Heart right ventricle (tissue), 16 donors: Measurements from ENCODE around the gene TMC3. TPM values are rescaled to one million over a fixed set of nuclear protein-coding genes. Genes with fewer than 3 reads are reported as not detected.
A peak's percentile ranks its signal among the peaks of the same experiment; 100 is the strongest.

ENCODE experiments used
- ATAC-seq, 8 donors: fragments of 200-7000 bp; cut with Tn5 transposase; one replicate each; pipeline ENCODE4 v1.9.1; 2020; ENCODE audit warnings: mild to moderate bottlenecking in 8 of 8, moderate library complexity in 8 of 8, moderate number of reproducible peaks in 1 of 8
- DNase-seq, 2 donors: peaks; one replicate each; pipeline ENCODE4 v3.0.0-alpha.2; 2020
- H3K27ac ChIP-seq, 10 donors: fragments of 200-600 bp; sonication (generic) in 2 of 10; one replicate each; pipeline versions ENCODE4 v1.5.0 to v1.8.0; 2020 to 2022; ENCODE audit warnings: mild to moderate bottlenecking in 3 of 10
- H3K27me3 ChIP-seq, 7 donors: fragments of 200-600 bp; one replicate each; pipeline ENCODE4 v1.8.0; 2021 to 2022; ENCODE audit warnings: mild to moderate bottlenecking in 2 of 7
- H3K36me3 ChIP-seq, 9 donors: fragments of 200-600 bp; sonication (generic) in 1 of 9; one replicate each; pipeline versions ENCODE4 v1.5.0 to v1.8.0; 2020 to 2022; ENCODE audit warnings: mild to moderate bottlenecking in 2 of 9
- H3K4me1 ChIP-seq, 9 donors: fragments of 200-600 bp; sonication (generic) in 1 of 9; one replicate each; pipeline versions ENCODE4 v1.5.0 to v1.8.0; 2020 to 2022; ENCODE audit warnings: mild to moderate bottlenecking in 4 of 9
- H3K4me3 ChIP-seq, 10 donors: fragments of 200-600 bp; sonication (generic) in 2 of 10; one replicate each; pipeline versions ENCODE4 v1.5.0 to v1.8.0; 2020 to 2022; ENCODE audit warnings: mild to moderate bottlenecking in 7 of 10, moderate library complexity in 2 of 10
- H3K9me3 ChIP-seq, 11 donors: fragments of 200-600 bp in 10 of 11; sonication (generic) in 2 of 11; one replicate each; pipeline versions ENCODE4 v1.5.0 to v1.8.0; 2013 to 2022; ENCODE audit warnings: mild to moderate bottlenecking in 2 of 11, control low read depth in 1 of 11, moderate library complexity in 1 of 11
- CTCF ChIP-seq, 9 donors: fragments of 200-600 bp; sonication (generic) in 2 of 9; IDR thresholded peaks; one replicate each; pipeline versions ENCODE4 v1.5.0 to v1.8.0; 2021 to 2022; ENCODE audit warnings: antibody characterized with exemption in 9 of 9, mild to moderate bottlenecking in 5 of 9, moderate library complexity in 1 of 9
- WGBS, 2 donors: extraction: QIAGEN DNeasy Blood & Tissue Kit; methylation state at CpG; one replicate each; pipeline ENCODE4 v1.1.7; 2013; ENCODE audit warnings: inconsistent platforms in 1 of 2; 5-methylcytosine and 5-hydroxymethylcytosine counted together
- intact Hi-C, 10 donors: fragments of 100-400 bp; cut with DNase I; formaldehyde crosslinking; loops; one replicate each; pipeline versions ENCODE4 v1.11.1 to v1.14.2; 2022
- polyA plus RNA-seq, 2 donors: library from polyadenylated mRNA; stranded (reverse); fragments of 200-250 nt; gene quantifications; one replicate each; pipeline ENCODE4 v1.2.3, GENCODE V29; 2013
- total RNA-seq, 10 donors: library from RNA; stranded (reverse); fragmentation: NEBNext Ultra II Directional in 3 of 10; extraction: Animal tissue kit (Norgen Biotek cat#: 25700) in 3 of 10; gene quantifications; one replicate each; pipeline versions ENCODE4 v1.2.1 to v1.2.4, GENCODE V29; 2021 to 2023
- donor health status: Arrhythmogenic right ventricular cardiomyopathy.
- donor health status: ischemic (EF 13 %, LVEDD 7.1; RV severe dilation, severe dysfunction).
- donor health status: healthy with polysubstance abuse.
- donor health status: DM: no; HTN: yes; CAD: no.
- donor health status: DM: no; HTN: no; CAD: no.
- donor health status: ischemic (EF 25% LVEDD 6.9; RV normal size, moderate dysfunction).
- donor health status: ischemic (EF 25% LVEDD 5.7; RV mildly dilated, moderate dysfunction).
- donor health status: healthy.
- donor health status: DM: yes; HTN: yes; CAD: no.
- donor health status: Ischemic cardiomyopathy.
- donor health status: ischemic (EF 35%, LVEDD 5.7; RV mildly dilated, moderate dysfunction).
- donor health status: nonischemic (EF 11% LVEDD 7.7; RV severe dilation, severe dysfunction).
- donor health status: DM: yes; HTN: yes; CAD: no.
- donor health status: PGD.
- donor health status: ischemic (EF 29% LVEDD 5.4; RV normal size, mild dysfunction).
- donor health status: nonischemic (EF 23%, LVEDD 6.1; RV moderate dilation, normal function).

The TMC3 gene
- total and polyA plus RNA-seq, 12 donors = under 0.01 TPM; not detected in 11

- TF ChIP-seq CTCF (IDR thresholded peaks at IDR 0.05) = no peak
- Histone ChIP-seq H3K9me3 (no peaks in the 10 kb centered on the region), H3K27me3 (no peaks in the 10 kb centered on the region), H3K27ac (no peak overlapping the region), H3K4me3 (no peak overlapping the region), H3K4me1 (peaks cover 0 to 14% (median 8%) of the 10 kb centered on the region in 9 donors), H3K36me3 (no peaks in the 10 kb centered on the region)
- DNase-seq (no peak), ATAC-seq (no peak)
- intact Hi-C loops = loop anchor here in 3 of 10 donors (2.0 to 5.0 kb wide), 3 partner anchors 636 to 788 kb away; partner anchors contain the start of gene MEX3B (in 1 of the 3)
- WGBS, 2 donors = 81 to 90% methylated on average over 2 of the region's 2 CpGs
Measured at GRCh38 chr15:81411051-81411450, 37.0 kb upstream of the TMC3 start.

GRCh38 chr15:81410318-81410753, 36.3 kb upstream of the TMC3 start:
- Histone ChIP-seq H3K36me3 (no peaks in the 10 kb centered on the region), H3K27ac (no peak overlapping the region), H3K4me1 (peaks cover 0 to 14% (median 8%) of the 10 kb centered on the region in 9 donors), H3K27me3 (no peaks in the 10 kb centered on the region), H3K9me3 (no peaks in the 10 kb centered on the region), H3K4me3 (no peak overlapping the region)
- DNase-seq (peak; percentile 18 to 29), ATAC-seq (peak; percentile 61 to 96 (median 84))
- peak in 8 of 9 donors; percentile 45 to 67 (median 57) for TF ChIP-seq CTCF (IDR thresholded peaks at IDR 0.05)
- 1 to 5% methylated on average over 4 of the region's 4 CpGs for WGBS, 2 donors
- intact Hi-C loops = loop anchor here in 3 of 10 donors (2.0 to 5.0 kb wide), 3 partner anchors 637 to 788 kb away; partner anchors contain the start of gene MEX3B (in 1 of the 3)

- H3K4me3 ChIP-seq = no peak overlapping the region
- ATAC-seq = peak in 4 of 8 donors; percentile 58 to 72 (median 62)
- WGBS, 2 donors = 55 to 58% methylated on average over 10 of the region's 10 CpGs
- TF ChIP-seq CTCF (IDR thresholded peaks at IDR 0.05) = no peak
- H3K27me3 ChIP-seq = peaks cover 0 to 4% (median 0%) of the 10 kb centered on the region in 7 donors
- H3K9me3 ChIP-seq = no peaks in the 10 kb centered on the region
- peak; percentile 11 to 20 for DNase-seq
- no peaks in the 10 kb centered on the region for H3K36me3 ChIP-seq
- no peak overlapping the region for H3K27ac ChIP-seq
- intact Hi-C loops = loop anchor here in 1 of 10 donors (5.0 kb wide), 1 partner anchor 735 kb away; no protein-coding TSS in a partner anchor
- peaks cover 0 to 14% (median 8%) of the 10 kb centered on the region in 9 donors for H3K4me1 ChIP-seq
Measured at GRCh38 chr15:81407718-81408117, 33.7 kb upstream of the TMC3 start.

- Histone ChIP-seq H3K4me3 (no peak overlapping the region), H3K9me3 (no peaks in the 10 kb centered on the region), H3K27ac (no peak overlapping the region), H3K36me3 (no peaks in the 10 kb centered on the region), H3K27me3 (peaks cover 0 to 6% (median 0%) of the 10 kb centered on the region in 7 donors), H3K4me1 (peaks cover 0 to 14% (median 8%) of the 10 kb centered on the region in 9 donors)
- intact Hi-C loops = loop anchor here in 1 of 10 donors (5.0 kb wide), 1 partner anchor 735 kb away; no protein-coding TSS in a partner anchor
- ATAC-seq (no peak), DNase-seq (no peak)
- WGBS, 2 donors = 39 to 41% methylated on average over 1 of the region's 1 CpG
- no peak for TF ChIP-seq CTCF (IDR thresholded peaks at IDR 0.05)
Measured at GRCh38 chr15:81407176-81407575, 33.2 kb upstream of the TMC3 start.
